BJ (cell line): ENCODE results near the gene SHROOM3. TPM values are rescaled to one million over a fixed set of nuclear protein-coding genes. Genes with fewer than 3 reads are reported as not detected.

Experiments
- CTCF ChIA-PET: fragments of 350-600 bp; formaldehyde crosslinking; extraction: SDS; loops from one replicate; lab custom pipeline; 2021; ENCODE audit warnings: antibody characterized with exemption, inconsistent platforms; lab: Yijun Ruan, JAX
- POLR2A ChIA-PET: fragments of 300-600 bp; sonication (Branson Sonifier 250); formaldehyde crosslinking; extraction: SDS; loops from one replicate; lab custom pipeline; 2021; ENCODE audit warnings: antibody characterized with exemption; lab: Charles Lee
- DNase-seq: peaks from one replicate; pipeline ENCODE4 v3.0.0-alpha.2; 2011; ENCODE audit warnings: low read depth
- H3K27me3 ChIP-seq: 2 replicates; pipeline ENCODE4 v1.6.0; 2011; ENCODE audit warnings: low read length; ENCODE audit not compliant: control insufficient read depth, insufficient read depth
- H3K36me3 ChIP-seq: 2 replicates; pipeline ENCODE4 v1.5.1; 2011; ENCODE audit warnings: low read length; ENCODE audit not compliant: control insufficient read depth, insufficient read depth
- H3K4me3 ChIP-seq: 2 replicates; pipeline ENCODE4 v1.5.1; 2011; ENCODE audit warnings: low read depth, mild to moderate bottlenecking, control low read depth, low read length
- CTCF ChIP-seq: IDR thresholded peaks from 2 replicates; pipeline ENCODE4 v1.5.1; 2011; ENCODE audit warnings: low read depth, mild to moderate bottlenecking, control low read depth, inconsistent platforms, low read length, moderate library complexity; ENCODE audit not compliant: insufficient read depth
- polyA plus RNA-seq: library from polyadenylated mRNA; depleted of rRNA; stranded (reverse); fragments of >200 nt; gene quantifications from 2 replicates; pipeline ENCODE4 v1.2.3, GENCODE V29; 2011

SHROOM3 gene
- polyA plus RNA-seq, 1 experiment, result 46.1 TPM

DNA sequence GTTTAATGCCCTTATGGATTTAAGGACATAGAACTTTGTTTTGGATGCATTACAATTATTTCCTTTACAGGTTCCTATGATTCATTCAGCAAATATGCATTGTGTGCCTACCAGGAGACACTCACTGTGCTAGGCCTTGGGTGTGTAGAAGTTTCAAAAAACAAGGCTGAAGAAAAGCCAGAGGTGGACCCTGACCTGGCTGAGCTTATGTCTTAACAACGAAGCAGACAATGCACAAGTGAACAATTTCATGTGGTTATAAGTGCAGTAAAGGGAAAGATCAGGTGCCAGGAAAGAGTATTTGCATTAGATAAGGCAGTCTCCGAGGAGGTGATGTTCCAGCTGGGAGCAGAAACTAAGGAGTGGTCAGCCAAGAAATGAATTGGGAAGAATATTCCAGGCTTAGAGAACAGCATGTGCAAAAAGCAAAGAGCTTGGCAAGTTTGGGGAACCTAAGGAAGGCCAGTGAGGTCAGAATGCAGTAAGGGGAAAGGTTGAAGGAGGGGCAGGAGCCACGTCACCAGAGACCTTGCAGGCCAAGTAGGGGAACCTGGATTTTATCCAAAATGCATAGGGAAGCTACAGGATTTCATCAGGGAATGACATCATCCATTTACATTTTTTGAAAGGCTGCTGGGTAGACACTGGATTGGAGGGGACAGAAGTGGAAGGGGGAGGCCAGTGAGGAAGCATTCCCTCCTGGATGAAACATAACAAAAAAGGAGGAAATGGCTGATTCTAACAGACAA is 269.3 kb downstream of the SHROOM3 start:
- H3K27me3 ChIP-seq, result no peaks in the 10 kb centered on the region
- H3K4me3 ChIP-seq, result no peak overlapping the region
- TF ChIP-seq CTCF, result no peak
- DNase-seq, result no peak
- POLR2A ChIA-PET, result interaction anchor here (0.7 kb wide), 1 partner anchor 48 kb away, joined by 3 read pairs; no protein-coding TSS in a partner anchor
- H3K36me3 ChIP-seq, result no peaks in the 10 kb centered on the region
- CTCF ChIA-PET, result interaction anchor here (1.0 kb wide), 1 partner anchor 41 kb away, joined by 4 read pairs; no protein-coding TSS in a partner anchor

DNA sequence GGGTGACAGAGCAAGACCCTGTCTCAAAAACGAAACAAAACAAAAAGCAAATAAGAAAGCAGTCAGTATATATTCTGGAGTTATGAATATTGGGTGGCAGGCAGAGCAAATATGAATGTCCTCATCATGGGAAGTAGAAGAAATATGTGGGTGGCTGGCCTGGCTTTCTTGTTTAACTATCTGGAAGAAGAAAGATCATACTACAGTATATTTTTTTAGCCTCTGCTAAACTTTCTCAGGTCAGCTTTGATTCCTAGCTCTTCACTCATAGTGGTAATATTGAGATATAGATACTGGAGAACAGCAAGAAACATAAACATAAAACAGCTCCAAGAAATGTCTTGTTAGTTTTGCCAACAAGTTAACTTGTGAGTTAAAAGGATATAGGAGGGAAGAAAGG is 270.4 kb downstream of the SHROOM3 start:
- H3K36me3 ChIP-seq, result peaks cover 1% of the 10 kb centered on the region
- POLR2A ChIA-PET, result no interaction called here
- no peak overlapping the region for H3K4me3 ChIP-seq
- H3K27me3 ChIP-seq, result no peaks in the 10 kb centered on the region
- no peak for TF ChIP-seq CTCF
- no peak for DNase-seq
- CTCF ChIA-PET, result interaction anchor here (1.0 to 1.5 kb wide), 2 partner anchors 9 to 42 kb away, joined by 4 to 5 read pairs; no protein-coding TSS in a partner anchor

DNA sequence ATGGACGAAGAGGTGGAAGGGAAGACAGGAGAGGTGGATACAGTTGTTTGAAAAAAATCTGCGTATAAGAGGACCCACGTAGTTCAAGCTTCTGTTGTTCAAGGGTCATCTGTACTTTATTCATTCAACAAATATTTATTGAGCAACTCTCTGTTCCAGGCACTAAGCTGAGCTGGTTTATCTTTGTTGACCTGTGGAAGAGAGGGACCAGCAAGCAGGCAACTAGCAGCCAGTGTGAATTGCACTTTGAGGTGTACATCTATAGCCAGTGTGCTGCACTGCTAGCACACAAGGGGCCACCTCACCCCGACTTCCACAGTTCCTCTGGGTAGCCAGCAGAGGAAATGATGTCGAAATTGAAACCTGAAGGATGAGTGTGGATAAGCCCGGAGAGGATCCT is 271.6 kb downstream of the SHROOM3 start:
- no peak for TF ChIP-seq CTCF
- POLR2A ChIA-PET, result interaction anchor here (0.6 kb wide), 1 partner anchor 10 kb away, joined by 3 read pairs; no protein-coding TSS in a partner anchor

DNA sequence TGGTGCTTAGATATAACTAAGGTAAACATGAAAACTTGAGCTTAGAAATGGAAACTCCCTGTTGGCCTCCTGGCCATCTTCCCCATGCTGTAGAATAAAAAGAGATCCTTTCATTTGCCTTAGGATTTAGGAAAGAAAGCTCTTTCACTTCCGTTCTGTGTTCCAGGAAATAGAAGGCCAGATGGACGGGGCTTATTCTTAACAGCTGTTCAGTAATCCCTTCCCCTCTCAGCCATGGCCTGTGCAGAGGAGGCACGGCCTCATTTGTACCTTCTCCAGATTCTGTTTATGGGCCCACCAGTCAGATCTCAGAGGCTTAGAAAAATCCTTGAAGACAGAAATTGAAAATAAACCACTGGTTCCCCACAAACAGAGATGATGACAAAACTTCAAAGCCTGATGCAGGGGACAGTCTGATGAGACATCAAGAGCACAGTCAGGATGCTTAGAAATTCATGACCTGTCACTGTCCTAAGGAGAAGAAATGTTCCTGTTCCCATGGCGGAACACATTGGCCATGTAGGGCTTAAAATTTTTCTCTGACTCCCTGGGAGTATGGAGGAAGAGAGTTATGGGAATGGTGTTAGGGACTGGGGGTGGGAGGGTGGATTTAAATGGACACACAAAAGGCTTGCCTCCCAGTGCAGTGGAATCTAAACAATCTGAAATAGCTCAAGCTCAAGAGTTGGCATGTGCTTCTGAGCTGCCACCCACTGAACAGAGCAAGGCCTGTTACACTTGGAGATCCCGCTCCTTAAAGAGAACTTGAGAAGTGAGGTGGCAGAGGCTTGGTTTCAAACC is 274.1 kb downstream of the SHROOM3 start:
- H3K27me3 ChIP-seq, result no peaks in the 10 kb centered on the region
- TF ChIP-seq CTCF, result no peak
- peaks cover 8% of the 10 kb centered on the region for H3K36me3 ChIP-seq
- no peak overlapping the region for H3K4me3 ChIP-seq
- ChIA-PET POLR2A (interaction anchor here (0.6 kb wide), 1 partner anchor 29 kb away, joined by 3 read pairs; no protein-coding TSS in a partner anchor), CTCF (interaction anchor here (1.2 to 1.6 kb wide), 2 partner anchors 14 kb away, joined by 3 to 4 read pairs; no protein-coding TSS in a partner anchor)
- no peak for DNase-seq

More for the DNA sequence above, 271.6 kb downstream of the SHROOM3 start:
- CTCF ChIA-PET, result interaction anchor here (1.0 to 1.5 kb wide), 2 partner anchors 10 to 51 kb away, joined by 4 to 5 read pairs; no protein-coding TSS in a partner anchor
- peaks cover 6% of the 10 kb centered on the region for H3K36me3 ChIP-seq
- H3K4me3 ChIP-seq, result no peak overlapping the region
- no peaks in the 10 kb centered on the region for H3K27me3 ChIP-seq
- DNase-seq, result no peak

DNA sequence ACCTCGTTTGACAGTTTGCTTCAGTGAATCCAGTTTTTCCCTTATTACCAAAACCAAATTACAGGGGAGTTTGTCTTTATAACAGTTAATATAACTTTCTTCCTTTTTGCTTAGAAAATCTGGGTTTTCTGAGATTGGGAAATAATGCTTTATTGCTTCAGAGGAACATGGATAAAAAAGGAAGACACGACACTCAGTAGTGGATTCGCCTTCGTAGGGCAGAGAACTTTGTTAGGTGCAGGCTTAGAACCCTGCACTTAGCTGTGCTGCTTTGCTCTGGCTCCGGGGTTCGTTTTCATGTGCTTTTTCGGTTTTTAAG is 274.7 kb downstream of the SHROOM3 start:
- Histone ChIP-seq H3K27me3 (no peaks in the 10 kb centered on the region), H3K36me3 (peaks cover 8% of the 10 kb centered on the region), H3K4me3 (no peak overlapping the region)
- no peak for DNase-seq
- ChIA-PET POLR2A (interaction anchor here (0.6 kb wide), 1 partner anchor 29 kb away, joined by 3 read pairs; no protein-coding TSS in a partner anchor), CTCF (interaction anchor here (1.2 to 1.6 kb wide), 2 partner anchors 14 kb away, joined by 3 to 4 read pairs; no protein-coding TSS in a partner anchor)
- no peak for TF ChIP-seq CTCF
